ENCODE measurements around the gene GEMIN5. TPM values are rescaled to one million over a fixed set of nuclear protein-coding genes. Genes with fewer than 3 reads are reported as not detected.

GEMIN5 gene
- total and polyA plus RNA-seq, 2 experiments from 2014 or later = 18.3 to 46.7 TPM

DNA sequence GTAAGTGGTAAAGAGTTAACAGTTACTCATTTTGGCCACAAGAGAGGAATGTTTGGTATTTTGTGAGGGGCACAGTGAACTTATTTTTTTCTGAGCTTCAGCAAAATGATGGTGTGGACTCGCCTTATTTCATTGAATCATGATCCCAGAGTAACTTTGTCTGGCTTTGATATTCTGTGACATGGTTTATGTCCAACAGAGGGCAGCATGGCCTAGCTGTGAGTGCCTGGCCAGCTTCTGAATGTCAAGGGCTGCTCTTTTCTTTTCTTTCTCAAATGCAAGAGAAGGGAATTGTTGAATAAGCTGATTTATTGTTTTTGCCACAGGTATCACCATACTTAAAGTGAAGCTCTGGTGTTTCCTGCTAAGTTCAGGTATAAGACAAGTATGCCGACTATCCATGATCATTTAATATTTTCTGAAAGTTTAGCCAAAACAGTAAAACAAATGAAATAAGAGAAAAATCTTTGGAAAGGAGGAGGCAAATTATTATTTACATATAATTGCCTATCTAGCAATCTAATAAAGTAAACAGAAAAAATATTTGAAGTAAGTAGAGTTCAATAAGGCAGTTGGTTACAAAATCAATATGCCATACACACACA, 34.6 kb upstream of the GEMIN5 start:
- H3K36me3 ChIP-seq (ENCODE audit: insufficient read depth) = no peaks in the 10 kb centered on the region
- peak; percentile 66 for ATAC-seq
- Mint-ChIP-seq H3K27ac (no peak overlapping the region), H3K27me3 (ENCODE audit: insufficient read depth, low read depth, poor library complexity) (no peaks in the 10 kb centered on the region), H3K36me3 (ENCODE audit: low read depth) (peaks cover 19% of the 10 kb centered on the region), H3K9me3 (peaks cover 6% of the 10 kb centered on the region; the same call in 1 of the 3 replicates), H3K4me3 (no peak overlapping the region), H3K4me1 (no peaks in the 10 kb centered on the region)
- H2AFZ ChIP-seq = no peak overlapping the region
- H4K20me1 ChIP-seq (replicated peaks; ENCODE audit: insufficient read depth) = no peaks in the 10 kb centered on the region
- no peak overlapping the region for H3K4me2 ChIP-seq
- H3K9me2 ChIP-seq (ENCODE audit: insufficient read depth) = no peaks in the 10 kb centered on the region
- H3K4me3 ChIP-seq = no peak overlapping the region
- no peaks in the 10 kb centered on the region for H3K27me3 ChIP-seq (ENCODE audit: insufficient read depth)
- peak; percentile 77 for DNase-seq (ENCODE audit: low spot score)
- H3F3A ChIP-seq (replicated peaks; ENCODE audit: low read depth) = no peaks in the 10 kb centered on the region
- no peak overlapping the region for H3K27ac ChIP-seq (ENCODE audit: low read depth)
- no peaks in the 10 kb centered on the region for H3K79me2 ChIP-seq (replicated peaks; ENCODE audit: insufficient read depth)
- TF ChIP-seq, protein P1, sequence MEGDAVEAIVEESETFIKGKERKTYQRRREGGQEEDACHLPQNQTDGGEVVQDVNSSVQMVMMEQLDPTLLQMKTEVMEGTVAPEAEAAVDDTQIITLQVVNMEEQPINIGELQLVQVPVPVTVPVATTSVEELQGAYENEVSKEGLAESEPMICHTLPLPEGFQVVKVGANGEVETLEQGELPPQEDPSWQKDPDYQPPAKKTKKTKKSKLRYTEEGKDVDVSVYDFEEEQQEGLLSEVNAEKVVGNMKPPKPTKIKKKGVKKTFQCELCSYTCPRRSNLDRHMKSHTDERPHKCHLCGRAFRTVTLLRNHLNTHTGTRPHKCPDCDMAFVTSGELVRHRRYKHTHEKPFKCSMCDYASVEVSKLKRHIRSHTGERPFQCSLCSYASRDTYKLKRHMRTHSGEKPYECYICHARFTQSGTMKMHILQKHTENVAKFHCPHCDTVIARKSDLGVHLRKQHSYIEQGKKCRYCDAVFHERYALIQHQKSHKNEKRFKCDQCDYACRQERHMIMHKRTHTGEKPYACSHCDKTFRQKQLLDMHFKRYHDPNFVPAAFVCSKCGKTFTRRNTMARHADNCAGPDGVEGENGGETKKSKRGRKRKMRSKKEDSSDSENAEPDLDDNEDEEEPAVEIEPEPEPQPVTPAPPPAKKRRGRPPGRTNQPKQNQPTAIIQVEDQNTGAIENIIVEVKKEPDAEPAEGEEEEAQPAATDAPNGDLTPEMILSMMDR (conservative IDR thresholded peaks at IDR 0.05; ENCODE audit: low read depth in 2 of 2) = peak; percentile 88 to 91
- TF ChIP-seq, protein P2, sequence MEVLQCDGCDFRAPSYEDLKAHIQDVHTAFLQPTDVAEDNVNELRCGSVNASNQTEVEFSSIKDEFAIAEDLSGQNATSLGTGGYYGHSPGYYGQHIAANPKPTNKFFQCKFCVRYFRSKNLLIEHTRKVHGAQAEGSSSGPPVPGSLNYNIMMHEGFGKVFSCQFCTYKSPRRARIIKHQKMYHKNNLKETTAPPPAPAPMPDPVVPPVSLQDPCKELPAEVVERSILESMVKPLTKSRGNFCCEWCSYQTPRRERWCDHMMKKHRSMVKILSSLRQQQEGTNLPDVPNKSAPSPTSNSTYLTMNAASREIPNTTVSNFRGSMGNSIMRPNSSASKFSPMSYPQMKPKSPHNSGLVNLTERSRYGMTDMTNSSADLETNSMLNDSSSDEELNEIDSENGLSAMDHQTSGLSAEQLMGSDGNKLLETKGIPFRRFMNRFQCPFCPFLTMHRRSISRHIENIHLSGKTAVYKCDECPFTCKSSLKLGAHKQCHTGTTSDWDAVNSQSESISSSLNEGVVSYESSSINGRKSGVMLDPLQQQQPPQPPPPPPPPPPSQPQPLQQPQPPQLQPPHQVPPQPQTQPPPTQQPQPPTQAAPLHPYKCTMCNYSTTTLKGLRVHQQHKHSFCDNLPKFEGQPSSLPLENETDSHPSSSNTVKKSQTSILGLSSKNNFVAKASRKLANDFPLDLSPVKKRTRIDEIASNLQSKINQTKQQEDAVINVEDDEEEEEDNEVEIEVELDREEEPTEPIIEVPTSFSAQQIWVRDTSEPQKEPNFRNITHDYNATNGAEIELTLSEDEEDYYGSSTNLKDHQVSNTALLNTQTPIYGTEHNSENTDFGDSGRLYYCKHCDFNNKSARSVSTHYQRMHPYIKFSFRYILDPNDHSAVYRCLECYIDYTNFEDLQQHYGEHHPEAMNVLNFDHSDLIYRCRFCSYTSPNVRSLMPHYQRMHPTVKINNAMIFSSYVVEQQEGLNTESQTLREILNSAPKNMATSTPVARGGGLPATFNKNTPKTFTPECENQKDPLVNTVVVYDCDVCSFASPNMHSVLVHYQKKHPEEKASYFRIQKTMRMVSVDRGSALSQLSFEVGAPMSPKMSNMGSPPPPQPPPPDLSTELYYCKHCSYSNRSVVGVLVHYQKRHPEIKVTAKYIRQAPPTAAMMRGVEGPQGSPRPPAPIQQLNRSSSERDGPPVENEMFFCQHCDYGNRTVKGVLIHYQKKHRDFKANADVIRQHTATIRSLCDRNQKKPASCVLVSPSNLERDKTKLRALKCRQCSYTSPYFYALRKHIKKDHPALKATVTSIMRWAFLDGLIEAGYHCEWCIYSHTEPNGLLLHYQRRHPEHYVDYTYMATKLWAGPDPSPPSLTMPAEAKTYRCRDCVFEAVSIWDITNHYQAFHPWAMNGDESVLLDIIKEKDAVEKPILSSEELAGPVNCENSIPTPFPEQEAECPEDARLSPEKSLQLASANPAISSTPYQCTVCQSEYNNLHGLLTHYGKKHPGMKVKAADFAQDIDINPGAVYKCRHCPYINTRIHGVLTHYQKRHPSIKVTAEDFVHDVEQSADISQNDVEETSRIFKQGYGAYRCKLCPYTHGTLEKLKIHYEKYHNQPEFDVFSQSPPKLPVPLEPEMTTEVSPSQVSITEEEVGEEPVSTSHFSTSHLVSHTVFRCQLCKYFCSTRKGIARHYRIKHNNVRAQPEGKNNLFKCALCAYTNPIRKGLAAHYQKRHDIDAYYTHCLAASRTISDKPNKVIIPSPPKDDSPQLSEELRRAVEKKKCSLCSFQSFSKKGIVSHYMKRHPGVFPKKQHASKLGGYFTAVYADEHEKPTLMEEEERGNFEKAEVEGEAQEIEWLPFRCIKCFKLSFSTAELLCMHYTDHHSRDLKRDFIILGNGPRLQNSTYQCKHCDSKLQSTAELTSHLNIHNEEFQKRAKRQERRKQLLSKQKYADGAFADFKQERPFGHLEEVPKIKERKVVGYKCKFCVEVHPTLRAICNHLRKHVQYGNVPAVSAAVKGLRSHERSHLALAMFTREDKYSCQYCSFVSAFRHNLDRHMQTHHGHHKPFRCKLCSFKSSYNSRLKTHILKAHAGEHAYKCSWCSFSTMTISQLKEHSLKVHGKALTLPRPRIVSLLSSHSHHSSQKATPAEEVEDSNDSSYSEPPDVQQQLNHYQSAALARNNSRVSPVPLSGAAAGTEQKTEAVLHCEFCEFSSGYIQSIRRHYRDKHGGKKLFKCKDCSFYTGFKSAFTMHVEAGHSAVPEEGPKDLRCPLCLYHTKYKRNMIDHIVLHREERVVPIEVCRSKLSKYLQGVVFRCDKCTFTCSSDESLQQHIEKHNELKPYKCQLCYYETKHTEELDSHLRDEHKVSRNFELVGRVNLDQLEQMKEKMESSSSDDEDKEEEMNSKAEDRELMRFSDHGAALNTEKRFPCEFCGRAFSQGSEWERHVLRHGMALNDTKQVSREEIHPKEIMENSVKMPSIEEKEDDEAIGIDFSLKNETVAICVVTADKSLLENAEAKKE (CRISPR knock-in tag; IDR thresholded peaks at IDR 0.05) = no peak
- H3K4me1 ChIP-seq (ENCODE audit: insufficient read depth) = no peaks in the 10 kb centered on the region

DNA sequence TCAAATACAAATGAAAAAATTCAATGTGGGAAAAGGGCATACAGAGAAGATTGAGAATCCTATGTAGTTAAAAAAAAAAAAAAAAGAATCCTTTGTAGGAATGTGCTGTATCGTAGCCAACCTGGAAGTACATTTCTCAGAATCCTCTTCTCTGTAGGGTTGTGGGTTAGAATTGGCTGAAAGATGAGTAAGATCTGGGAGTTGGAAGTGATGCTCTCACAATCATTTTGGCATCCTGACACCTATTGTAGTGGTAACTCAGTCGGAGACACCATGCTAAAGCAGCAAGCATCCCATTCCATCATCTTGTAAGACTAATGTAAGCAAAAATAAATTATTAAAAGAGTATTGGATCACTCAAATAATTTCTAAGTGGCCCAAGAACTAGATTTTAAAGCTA, 33.5 kb upstream of the GEMIN5 start:
- Mint-ChIP-seq H3K4me3 (no peak overlapping the region), H3K4me1 (no peaks in the 10 kb centered on the region), H3K27ac (no peak overlapping the region), H3K9me3 (peaks cover 6% of the 10 kb centered on the region; the same call in 1 of the 3 replicates), H3K36me3 (ENCODE audit: low read depth) (peaks cover 12% of the 10 kb centered on the region), H3K27me3 (ENCODE audit: insufficient read depth, low read depth, poor library complexity) (no peaks in the 10 kb centered on the region)
- Histone ChIP-seq H2AFZ (no peak overlapping the region), H3K27ac (ENCODE audit: low read depth) (no peak overlapping the region), H3K4me1 (ENCODE audit: insufficient read depth) (no peaks in the 10 kb centered on the region), H3K4me3 (no peak overlapping the region), H3K27me3 (ENCODE audit: insufficient read depth) (no peaks in the 10 kb centered on the region), H3K4me2 (no peak overlapping the region), H3F3A (replicated peaks; ENCODE audit: low read depth) (no peaks in the 10 kb centered on the region), H3K36me3 (ENCODE audit: insufficient read depth) (no peaks in the 10 kb centered on the region), H4K20me1 (replicated peaks; ENCODE audit: insufficient read depth) (no peaks in the 10 kb centered on the region), H3K9me2 (ENCODE audit: insufficient read depth) (no peaks in the 10 kb centered on the region), H3K79me2 (replicated peaks; ENCODE audit: insufficient read depth) (no peaks in the 10 kb centered on the region)
- DNase-seq (ENCODE audit: low spot score) (no peak), ATAC-seq (no peak)
- TF ChIP-seq EZH2 (IDR thresholded peaks at IDR 0.05; ENCODE audit: low read depth, unreplicated experiment) = no peak
- TF ChIP-seq, protein P3, sequence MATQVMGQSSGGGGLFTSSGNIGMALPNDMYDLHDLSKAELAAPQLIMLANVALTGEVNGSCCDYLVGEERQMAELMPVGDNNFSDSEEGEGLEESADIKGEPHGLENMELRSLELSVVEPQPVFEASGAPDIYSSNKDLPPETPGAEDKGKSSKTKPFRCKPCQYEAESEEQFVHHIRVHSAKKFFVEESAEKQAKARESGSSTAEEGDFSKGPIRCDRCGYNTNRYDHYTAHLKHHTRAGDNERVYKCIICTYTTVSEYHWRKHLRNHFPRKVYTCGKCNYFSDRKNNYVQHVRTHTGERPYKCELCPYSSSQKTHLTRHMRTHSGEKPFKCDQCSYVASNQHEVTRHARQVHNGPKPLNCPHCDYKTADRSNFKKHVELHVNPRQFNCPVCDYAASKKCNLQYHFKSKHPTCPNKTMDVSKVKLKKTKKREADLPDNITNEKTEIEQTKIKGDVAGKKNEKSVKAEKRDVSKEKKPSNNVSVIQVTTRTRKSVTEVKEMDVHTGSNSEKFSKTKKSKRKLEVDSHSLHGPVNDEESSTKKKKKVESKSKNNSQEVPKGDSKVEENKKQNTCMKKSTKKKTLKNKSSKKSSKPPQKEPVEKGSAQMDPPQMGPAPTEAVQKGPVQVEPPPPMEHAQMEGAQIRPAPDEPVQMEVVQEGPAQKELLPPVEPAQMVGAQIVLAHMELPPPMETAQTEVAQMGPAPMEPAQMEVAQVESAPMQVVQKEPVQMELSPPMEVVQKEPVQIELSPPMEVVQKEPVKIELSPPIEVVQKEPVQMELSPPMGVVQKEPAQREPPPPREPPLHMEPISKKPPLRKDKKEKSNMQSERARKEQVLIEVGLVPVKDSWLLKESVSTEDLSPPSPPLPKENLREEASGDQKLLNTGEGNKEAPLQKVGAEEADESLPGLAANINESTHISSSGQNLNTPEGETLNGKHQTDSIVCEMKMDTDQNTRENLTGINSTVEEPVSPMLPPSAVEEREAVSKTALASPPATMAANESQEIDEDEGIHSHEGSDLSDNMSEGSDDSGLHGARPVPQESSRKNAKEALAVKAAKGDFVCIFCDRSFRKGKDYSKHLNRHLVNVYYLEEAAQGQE (IDR thresholded peaks at IDR 0.05; ENCODE audit: unreplicated experiment) = no peak
- no peak for TF ChIP-seq STAT1 (IDR thresholded peaks at IDR 0.05; ENCODE audit: unreplicated experiment)
- TF ChIP-seq, protein P1 (conservative IDR thresholded peaks at IDR 0.05; ENCODE audit: low read depth in 2 of 2) = no peak

All from GM23338 (cell line).